Vagina (tissue), 2 donors: Measurements from ENCODE around the gene CNTN5.

ENCODE experiments used
- POLR2A ChIP-seq, 2 donors: fragments of 450-650 bp; IDR thresholded peaks; one replicate each; pipeline ENCODE4 v1.6.1; 2017; ENCODE audit warnings: antibody characterized with exemption in 2 of 2, mild to moderate bottlenecking in 2 of 2, moderate library complexity in 2 of 2
- TF ChIP-seq, protein P1 (sequence below), 3 experiments: fragments of 450-650 bp in 2 of 3; fragments of 200-600 bp in 1 of 3; sonication (generic) in 1 of 3; IDR thresholded peaks; one replicate each; pipeline ENCODE4 v1.5.1; 2017 to 2019; ENCODE audit warnings: antibody characterized with exemption in 3 of 3, mild to moderate bottlenecking in 2 of 3, moderate library complexity in 2 of 3

GRCh38 chr11:99548264-99548663 is 527.5 kb downstream of the CNTN5 start:
- TF ChIP-seq, protein P1, sequence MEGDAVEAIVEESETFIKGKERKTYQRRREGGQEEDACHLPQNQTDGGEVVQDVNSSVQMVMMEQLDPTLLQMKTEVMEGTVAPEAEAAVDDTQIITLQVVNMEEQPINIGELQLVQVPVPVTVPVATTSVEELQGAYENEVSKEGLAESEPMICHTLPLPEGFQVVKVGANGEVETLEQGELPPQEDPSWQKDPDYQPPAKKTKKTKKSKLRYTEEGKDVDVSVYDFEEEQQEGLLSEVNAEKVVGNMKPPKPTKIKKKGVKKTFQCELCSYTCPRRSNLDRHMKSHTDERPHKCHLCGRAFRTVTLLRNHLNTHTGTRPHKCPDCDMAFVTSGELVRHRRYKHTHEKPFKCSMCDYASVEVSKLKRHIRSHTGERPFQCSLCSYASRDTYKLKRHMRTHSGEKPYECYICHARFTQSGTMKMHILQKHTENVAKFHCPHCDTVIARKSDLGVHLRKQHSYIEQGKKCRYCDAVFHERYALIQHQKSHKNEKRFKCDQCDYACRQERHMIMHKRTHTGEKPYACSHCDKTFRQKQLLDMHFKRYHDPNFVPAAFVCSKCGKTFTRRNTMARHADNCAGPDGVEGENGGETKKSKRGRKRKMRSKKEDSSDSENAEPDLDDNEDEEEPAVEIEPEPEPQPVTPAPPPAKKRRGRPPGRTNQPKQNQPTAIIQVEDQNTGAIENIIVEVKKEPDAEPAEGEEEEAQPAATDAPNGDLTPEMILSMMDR (IDR thresholded peaks at IDR 0.05), result no peak
- TF ChIP-seq POLR2A (IDR thresholded peaks at IDR 0.05), result no peak
